ENCODE results near the gene IFRD2.
"Not testable (repeated sequence)": the region's sequence is repeated elsewhere in the genome, so short reads cannot be mapped to it uniquely, and the experiment has no call there.

The IFRD2 gene

GRCh38 chr3:50323614-50324199 is 31.5 kb upstream of the IFRD2 start:
- no peak for DNase-seq

- DNase-seq, result no peak
Measured at GRCh38 chr3:50323092-50323600, 30.9 kb upstream of the IFRD2 start.

- DNase-seq, result no peak
Measured at GRCh38 chr3:50322386-50323091, 30.3 kb upstream of the IFRD2 start, which contains the start of gene HYAL2. Gene HYAL2, minus strand, starts transcription at chr3:50322745. Its CDS starts 2,256 bp downstream, at chr3:50320489.

- DNase-seq, result no peak
Measured at GRCh38 chr3:50322115-50322385, 29.8 kb upstream of the IFRD2 start.

- DNase-seq, result peak; percentile 91
Measured at GRCh38 chr3:50321336-50322114, 29.3 kb upstream of the IFRD2 start.

DNA sequence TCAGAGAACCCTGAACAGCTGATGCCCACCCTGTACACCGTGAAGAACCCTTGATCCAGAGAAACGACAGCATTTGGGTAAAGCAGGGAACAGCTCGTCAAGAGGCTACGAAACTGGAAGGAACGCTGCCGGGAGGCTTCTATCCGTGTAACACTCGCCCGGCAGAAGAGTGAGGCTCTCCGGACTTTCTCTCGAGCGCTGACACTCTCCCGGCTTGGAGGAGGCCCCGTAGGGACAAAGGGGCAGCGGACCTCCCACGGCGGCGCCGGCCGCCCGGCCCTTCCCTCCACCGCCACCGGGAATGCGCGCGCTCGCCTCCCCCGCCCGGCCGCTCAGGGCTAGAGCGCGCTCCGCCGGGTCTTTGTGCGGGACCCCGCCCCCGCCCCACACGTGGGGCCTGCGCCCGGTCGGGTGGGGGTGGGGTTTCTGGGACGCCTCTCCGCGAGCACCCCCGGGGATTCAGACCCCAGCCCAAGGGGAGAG is 28.7 kb upstream of the IFRD2 start:
- DNase-seq, result peak; percentile 79

- DNase-seq, result no peak
Measured at GRCh38 chr3:50319894-50320625, 27.8 kb upstream of the IFRD2 start.

DNA sequence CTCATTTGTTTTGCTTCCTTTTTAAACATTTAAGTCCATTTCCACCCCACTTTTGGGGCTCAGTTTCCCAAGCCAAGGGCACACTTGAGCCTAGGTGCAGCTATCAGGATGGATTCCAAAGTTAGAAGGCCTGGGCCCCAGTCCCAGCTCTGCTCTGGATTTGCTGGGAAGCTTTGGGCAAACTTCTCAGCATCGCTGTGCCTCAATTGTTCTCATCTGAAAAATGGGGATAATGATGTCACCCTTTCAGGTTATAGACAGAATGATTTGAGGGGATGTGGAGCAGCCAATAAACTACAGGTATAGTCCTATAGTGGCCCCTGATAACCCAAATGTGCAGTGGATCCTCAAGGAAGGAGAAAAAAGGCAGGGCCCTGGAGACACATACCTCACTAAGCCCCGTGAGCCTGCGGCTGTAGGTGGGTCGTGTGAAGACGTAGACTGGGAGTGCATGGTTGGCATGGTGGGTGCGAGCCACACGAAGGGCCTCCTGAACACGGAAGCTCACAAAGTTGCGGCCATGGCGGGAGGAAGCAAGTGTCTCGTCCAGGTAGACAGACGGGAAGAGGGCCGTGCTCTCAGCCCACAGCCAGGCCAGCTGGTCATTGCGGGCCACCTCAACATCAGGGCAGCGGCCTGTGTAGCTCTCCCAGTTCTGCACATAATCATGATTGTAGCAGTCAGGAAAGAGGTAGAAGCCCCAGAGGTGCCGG is 27.1 kb upstream of the IFRD2 start:
- no peak for DNase-seq

DNA sequence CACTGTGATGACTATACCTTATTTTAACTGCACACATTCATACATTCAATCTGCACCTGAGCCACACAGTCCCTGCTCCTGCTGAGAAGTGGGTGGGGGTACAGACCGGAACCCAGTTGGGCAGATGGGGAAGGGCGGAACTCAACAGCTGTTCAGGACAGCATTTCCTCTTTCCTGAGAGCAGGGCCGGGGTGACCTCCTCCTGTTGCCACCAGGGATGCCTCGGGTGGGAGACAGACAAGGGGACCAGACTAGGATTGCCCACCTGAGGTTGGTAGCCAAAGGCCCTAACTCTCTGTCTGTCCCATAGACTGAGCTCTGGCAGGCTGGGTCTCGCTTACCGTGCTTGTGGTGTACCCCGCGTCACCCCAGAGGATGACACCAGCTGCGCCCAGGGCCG is 26.4 kb upstream of the IFRD2 start:
- DNase-seq, result no peak

GRCh38 chr3:50318163-50318562 is 25.9 kb upstream of the IFRD2 start:
- no peak for DNase-seq

- DNase-seq, result no peak
Measured at GRCh38 chr3:50317300-50317699, 25.1 kb upstream of the IFRD2 start.

DNA sequence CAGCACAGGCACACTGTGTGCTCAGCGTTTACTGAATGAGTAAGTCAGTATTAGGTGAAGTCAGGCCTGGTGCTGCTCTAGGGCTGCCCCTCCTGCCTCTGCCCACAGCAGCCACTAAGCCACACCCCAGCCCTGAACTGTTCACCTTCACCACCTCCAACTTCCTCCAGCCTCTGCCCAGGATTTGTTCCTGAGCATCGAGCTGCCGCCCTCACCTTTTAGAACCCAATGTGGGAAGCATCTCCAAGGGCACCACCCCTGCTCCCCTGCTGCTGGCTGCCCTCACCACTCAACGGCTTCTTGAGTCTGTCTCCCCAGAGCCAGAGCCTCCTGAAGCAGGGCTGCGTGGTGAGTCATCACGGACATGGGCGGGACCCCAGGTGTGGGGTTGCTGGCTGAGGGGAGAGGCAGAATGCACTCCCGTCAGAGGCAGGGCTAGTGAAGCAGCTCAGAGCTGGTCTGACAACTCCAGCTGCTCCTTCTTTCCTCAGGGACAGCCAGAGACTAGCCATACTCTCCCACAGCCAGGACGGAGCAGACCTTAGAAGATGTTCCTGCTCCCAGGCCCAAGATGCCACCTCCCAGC is 24.5 kb upstream of the IFRD2 start:
- DNase-seq, result peak; percentile 60

GRCh38 chr3:50314816-50315215 is 22.6 kb upstream of the IFRD2 start:
- no peak for DNase-seq

DNA sequence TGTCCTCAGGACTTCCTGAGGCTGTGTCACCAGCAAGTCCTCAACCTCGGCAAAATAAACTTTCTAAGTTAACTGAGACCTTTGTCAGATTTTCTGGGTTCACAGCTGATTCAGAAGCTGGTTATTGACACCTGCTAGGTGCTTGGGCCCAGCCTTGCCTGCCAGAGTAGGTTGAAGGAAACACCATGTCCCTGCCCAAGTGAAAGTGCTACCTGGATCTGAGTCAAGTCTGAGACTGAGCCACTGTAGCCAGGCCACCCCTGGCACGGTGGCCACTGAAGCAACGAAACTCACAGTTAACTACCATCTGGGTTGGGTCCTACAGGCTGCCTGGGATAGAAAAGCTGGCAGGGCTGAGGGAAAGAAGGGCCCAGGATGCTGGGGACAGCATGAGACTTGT is 22.1 kb upstream of the IFRD2 start:
- DNase-seq, result no peak

DNA sequence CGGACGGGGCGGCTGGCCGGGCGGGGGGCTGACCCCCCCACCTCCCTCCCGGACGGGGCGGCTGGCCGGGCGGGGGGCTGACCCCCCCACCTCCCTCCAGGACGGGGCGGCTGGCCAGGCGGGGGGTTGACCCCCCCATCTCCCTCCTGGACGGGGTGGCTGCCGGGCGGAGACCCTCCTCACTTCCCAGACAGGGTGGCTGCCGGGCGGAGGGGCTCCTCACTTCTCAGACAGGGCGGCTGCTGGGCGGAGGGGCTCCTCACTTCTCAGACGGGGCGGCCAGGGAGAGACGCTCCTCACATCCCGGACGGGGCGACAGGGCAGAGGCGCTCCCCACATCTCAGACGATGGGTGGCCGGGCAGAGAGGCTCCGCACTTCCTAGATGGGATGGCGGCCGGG is 19.8 kb upstream of the IFRD2 start:
- not testable (repeated sequence) for DNase-seq

DNA sequence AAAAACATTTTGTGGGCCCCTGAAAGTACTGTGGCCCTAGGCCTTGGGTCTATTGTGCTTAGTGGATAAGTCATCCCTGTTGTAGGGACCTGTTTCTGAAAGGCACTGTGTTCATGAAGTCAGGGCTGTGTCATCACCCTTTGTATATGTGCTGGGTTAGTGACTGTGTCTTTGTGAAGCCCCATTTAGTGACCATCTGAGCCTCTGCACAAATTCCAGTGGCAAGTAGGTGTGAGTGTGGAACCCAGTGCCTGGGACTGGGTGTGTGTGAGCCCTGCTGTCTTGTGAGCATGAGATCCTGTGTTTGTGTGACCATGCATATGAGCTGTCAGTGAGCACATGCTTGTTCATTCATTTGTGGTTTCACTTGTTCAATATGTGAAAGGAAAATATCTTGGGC is 12.4 kb upstream of the IFRD2 start:
- DNase-seq, result no peak

DNA sequence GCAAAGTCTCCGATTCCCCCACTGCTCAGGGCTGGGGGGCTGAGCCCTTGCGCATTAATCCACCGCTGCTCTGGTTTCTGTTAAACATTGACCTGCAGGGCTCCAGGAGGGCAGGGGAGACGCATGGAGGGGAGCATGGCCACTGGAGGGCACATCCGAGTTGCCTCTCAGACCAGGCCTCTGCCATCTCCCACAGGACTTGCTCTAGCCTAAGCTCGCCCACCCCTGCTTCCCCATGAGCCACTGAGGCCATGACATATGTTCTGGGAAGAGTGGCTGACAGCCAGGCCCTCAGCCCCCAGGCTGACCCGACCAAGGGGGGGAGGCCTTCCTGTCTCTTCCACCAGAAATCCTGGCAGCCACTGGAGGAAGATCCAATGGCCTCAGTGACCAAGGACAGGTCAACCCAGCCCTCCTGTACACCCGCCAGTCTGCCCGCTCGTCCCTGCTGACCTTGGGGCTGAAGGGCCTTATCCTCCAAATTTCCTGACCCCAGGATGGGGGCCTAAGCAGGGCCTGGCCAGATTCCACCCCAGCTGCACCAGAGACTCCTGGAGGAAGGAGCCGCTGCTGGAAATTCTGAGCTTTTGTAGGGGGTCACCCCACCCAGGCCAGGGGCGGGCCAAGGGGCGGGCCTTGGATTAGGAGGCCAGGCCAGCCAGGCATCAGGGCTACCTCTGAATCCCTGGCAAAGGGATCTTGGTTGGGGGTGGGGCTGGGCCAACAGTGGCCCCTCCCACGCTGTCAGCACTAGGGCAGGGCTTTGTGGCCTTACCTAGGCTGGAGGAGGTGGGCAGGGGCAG is 11.0 kb upstream of the IFRD2 start, which contains the start of gene HYAL1:
TSS of gene HYAL1 (minus strand) at position 562 of the 803 bp plus-strand sequence. CDS start 618 bp downstream, outside the sequence.
- DNase-seq, result no peak

DNA sequence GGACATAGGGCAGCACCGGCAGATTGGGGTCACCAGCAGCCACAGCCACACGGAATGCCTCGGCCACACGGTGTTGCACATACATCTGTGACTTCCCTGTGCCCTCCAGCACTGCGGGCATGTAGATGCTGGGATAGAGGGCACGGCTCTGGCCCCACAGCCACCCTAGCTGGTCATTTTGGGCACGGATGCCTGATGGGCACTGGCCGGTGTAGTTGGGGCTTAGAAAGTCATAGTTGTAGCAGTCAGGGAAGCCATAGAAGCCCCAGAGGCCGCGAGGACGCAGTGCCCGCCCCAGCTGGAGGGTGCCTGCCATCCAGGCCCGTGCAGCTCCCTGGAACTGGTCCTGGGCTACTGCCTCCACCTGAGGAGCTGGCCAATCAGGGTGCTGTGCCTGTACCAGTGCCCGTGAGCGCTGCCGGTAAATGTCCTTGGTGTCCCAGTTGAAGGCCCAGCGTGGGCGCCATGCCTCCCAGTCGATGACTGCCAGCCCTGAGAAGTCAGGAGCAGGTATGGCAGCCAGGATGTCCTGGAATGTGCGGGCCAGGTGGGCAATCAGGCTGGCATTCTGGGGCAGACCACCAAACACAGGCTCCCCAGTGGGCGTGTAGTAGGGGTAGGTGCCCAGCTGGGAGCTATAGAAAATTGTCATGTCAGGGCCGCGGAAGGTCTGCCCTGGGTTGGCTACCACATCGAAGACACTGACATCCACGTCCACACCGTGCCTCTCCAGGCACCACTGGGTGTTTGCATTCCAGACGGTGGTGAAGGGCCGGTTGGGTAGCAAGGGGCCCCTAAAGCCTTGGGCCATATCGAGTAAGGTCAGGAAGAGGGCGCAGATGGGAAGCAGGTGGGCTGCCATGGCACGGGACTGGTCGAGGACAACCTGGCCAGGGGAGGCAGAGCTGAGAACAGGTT is 10.1 kb upstream of the IFRD2 start:
- no peak for DNase-seq

DNA sequence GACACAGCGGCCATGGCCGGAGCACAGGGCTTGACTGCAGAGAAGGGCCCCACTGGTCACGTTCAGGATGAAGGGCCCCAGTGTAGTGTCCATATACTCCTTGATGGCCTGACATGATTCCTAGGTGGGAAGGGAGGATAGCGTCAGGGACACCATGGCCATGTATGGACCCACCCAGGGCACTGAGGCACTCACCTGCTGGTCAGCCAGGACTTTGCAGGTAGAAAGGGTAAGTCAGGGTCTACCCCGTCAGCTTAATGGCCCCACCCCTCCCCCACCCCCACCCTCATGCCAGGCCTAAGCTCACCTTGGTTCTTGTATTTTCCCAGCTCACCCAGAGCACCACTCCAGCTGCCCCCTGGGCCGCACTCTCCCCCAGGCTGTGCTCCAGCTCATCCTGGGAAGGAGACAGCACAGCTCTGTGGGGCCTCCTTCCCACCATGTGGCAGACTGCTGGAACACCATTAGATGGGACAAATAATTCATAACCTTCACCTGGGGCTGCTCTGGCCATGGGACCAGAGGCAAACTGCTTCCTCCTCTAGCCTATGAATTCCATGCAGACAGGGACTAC is 8.5 kb upstream of the IFRD2 start:
- no peak for DNase-seq
